Stimulated activated CD8-positive, alpha-beta memory T cell treated with anti-CD3 and anti-CD28 coated beads, Interleukin-4, amount 100 ng/mL, for 4 hours (primary cell): Measurements from ENCODE around the gene SLC8A1.

ENCODE experiments used
- DNase-seq, 2 donors: peaks; one replicate each; pipeline ENCODE4 v3.0.0-alpha.2; 2020; ENCODE audit warnings: low read depth in 2 of 2, low spot score in 1 of 2

The SLC8A1 gene

GRCh38 chr2:40316620-40317019 is 135.3 kb downstream of the SLC8A1 start:
- no peak for DNase-seq

DNA sequence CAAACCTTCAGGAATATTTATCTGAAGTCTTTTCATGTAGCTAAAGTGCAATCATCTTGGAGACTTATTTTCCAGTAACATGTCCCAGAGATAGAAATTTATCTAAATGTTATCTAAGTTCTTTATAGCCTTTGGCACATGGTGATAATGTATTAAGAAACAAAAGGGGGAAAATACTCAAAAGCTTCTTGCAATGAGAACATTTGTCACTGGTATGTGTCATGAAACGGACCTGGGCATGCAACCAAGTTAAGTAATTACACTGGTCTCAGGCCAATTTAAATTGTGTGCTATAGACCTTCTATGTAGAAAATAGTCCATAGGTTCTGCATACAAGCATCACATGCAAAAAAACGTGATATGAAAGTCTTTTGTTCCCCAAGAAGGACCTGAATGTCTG is 136.2 kb downstream of the SLC8A1 start:
- no peak for DNase-seq

DNA sequence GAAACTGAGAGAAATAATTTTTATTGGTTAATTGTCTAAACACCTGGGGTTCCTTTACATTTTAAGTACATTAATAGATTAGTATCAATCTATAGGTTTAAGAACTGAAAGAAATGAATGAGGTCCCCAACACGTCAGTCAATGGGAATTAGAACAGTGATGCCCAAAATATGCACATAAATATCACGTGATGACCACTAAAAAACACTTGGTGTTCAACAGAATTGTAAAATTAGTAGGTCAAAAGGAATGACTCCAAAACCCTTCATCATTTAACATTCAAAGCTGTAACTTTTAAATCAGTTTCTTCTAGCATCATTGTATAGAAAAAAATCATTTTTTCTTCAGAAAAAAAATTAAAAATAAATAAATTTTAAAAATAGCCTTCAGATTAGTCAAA is 140.9 kb downstream of the SLC8A1 start:
- DNase-seq, result no peak

DNA sequence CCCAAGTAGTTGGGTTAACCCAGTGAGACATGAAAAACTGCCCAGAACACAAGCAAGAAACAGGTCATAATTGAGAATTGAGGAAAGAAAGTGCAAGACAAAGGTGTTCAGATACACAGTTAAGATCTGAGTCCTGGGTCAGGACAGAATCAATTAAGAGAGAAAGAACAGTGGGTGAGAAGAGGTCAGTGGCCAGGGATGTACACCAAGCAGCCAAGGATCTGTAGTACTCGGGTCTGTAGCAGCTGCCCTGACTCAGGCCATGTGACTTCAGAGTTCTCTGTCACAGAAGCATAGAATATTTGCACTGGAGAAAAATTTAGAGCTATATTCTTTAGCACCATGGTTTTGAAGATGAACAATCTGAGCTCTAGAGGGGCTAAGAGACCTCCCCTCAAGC is 141.6 kb downstream of the SLC8A1 start:
- no peak for DNase-seq

DNA sequence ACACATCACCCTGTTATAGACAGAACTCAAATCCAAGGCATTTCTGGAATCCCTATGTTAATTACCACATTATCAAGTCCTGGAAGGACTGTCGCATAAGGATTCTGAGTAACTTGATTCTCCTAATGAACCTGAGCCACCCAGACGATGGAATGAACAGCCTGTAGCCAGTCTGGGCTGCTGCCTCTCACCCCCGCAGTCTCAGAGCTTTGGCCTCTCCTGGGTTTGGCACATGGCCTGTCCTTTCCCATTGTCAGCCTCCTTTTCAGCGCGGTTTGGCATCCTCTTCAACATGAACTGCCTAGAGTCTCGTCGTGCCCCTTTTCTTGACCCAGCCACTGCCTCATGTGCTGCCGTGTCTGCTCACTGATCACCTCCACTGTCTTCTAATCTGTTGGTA is 147.6 kb downstream of the SLC8A1 start:
- no peak for DNase-seq

- no peak for DNase-seq
These were observed 148.1 kb downstream of the SLC8A1 start for GRCh38 chr2:40303746-40304145.

- no peak for DNase-seq
These were observed 149.1 kb downstream of the SLC8A1 start for GRCh38 chr2:40302751-40303325.

DNA sequence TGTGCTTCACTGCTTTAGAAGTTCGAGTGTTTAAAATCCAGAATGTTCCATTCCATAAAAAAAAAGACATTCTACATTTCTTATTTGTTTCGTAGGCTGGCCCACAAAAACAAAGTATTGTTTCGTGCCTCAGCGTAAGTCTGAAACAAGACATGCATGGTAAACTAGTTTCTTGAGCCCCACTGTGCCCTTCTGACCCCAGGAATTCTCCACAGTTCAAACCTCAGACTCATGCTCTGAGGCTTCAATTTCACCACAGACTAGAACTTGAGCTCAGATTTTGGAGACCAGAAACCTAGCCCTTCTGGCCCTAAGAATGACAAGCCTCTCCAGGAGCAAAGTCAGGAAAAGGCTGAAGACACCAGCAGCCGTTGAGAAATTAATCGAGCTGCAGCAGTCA is 151.5 kb downstream of the SLC8A1 start:
- no peak for DNase-seq

DNA sequence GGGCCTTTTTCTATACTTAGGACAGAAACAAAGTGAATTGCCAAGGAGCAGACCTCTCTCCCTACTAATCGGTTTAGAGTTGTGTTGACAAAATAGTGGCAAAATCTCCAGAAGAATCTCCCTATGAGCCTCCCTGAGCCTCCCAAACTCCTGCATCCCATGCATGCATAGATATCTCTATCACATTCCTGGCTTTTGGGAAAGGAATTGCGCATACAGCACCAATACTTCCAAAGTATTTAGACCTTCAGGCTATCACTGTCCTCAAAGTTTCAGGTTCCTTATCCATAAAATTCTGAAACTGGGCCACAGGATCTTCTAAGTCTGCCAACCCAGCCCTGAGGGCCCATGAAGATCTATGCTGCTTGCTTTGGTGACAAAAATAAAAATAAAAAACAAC is 152.1 kb downstream of the SLC8A1 start:
- DNase-seq, result no peak

DNA sequence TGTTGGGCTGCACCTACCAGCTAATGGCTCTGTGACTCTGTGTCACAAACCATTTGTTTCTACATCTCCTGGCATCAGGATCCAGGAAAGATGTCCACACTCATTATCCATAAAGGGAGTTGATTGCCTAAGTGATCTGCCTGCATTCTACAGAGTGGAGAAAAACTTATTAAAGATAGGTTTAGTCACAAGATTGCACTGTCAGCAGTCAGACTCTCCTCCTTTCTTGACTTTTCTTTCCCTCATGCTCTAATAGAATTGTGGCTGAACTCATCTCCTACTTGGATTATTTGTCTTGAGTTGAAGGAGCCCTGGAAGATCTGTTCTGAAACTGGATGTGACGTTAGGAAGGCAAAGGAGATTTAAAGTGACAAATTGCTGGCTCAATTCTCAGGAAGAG is 152.7 kb downstream of the SLC8A1 start:
- DNase-seq, result no peak

DNA sequence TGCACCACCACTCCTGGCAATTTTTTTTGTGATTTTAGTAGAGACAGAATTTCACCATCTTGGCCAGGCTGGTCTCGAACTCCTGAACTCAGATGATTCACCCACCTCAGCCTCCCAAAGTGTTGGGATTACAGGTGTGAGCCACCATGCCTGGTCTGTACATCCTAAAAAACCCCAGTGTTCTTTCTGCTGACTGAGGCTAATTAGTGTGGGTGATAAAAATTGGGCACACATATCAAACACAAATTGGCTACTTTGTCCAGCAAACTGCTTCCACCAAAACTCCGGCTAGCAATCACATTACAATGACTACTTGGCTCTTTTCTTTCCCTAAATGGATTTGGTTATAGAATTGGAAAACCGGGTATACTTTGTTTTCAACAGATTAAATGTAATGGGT is 153.9 kb downstream of the SLC8A1 start:
- DNase-seq, result no peak

GRCh38 chr2:40292291-40292690 is 159.6 kb downstream of the SLC8A1 start:
- DNase-seq, result no peak

- no peak for DNase-seq
These were observed 162.0 kb downstream of the SLC8A1 start for GRCh38 chr2:40289771-40290404.

- DNase-seq, result no peak
These were observed 164.1 kb downstream of the SLC8A1 start for GRCh38 chr2:40287773-40288172.

GRCh38 chr2:40287195-40287594 is 164.7 kb downstream of the SLC8A1 start:
- no peak for DNase-seq

- DNase-seq, result no peak
These were observed 165.2 kb downstream of the SLC8A1 start for GRCh38 chr2:40286721-40287120.

DNA sequence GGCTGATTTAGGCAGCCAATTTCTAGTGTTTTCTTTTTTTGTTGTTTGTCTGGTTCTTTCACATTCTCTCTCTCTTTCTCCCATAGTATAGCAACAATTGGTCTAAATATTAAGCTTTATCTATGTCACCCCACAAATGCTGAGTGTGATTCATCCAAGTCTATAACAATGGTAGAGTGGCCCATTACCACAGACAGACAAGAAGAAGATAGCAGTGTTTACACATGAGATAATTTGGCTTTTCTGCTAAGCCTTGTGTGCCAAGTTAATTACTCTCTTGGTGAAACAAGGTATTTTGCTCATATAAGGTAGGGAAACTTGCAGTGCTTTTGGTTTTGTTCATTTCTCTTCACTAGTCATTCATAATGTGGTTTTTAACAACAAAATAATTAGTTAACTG is 166.5 kb downstream of the SLC8A1 start:
- DNase-seq, result no peak

GRCh38 chr2:40284797-40285196 is 167.1 kb downstream of the SLC8A1 start:
- no peak for DNase-seq

DNA sequence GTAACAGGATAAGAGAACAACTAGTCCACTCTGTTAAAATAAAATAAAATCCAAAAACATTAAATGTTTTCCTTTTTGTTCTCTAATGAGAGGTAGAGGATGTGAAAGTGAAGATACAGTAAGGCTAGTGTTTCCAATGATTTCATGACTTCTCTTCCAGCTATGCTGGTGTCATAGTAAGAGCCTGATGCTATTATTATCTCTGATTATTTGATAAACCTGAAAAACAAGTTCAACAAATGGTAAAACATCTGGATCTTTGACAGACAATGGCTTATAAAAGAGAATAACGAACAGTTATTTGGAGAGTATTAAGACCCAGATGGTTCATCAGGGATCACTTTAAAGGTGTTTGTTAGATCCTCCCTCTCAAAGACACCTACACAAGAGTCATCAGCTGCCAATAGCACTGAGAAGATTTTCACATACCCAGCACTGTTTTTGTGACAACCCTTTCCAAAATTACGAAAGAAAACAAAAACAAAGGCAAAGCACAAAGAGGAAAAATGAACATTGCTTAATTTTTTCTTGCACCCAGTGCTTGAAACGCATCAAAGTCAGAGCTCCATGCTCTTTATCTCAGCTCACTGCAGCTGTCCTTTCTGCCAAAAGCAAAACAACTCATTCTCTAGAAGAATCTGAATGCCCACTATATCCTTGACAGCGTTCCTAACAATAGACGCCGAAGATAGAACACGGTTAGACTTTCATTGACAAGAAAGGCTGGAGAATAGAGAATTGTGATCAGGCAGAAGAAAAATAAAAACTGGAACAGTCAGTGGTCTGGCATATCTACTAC is 168.6 kb downstream of the SLC8A1 start:
- DNase-seq, result no peak

DNA sequence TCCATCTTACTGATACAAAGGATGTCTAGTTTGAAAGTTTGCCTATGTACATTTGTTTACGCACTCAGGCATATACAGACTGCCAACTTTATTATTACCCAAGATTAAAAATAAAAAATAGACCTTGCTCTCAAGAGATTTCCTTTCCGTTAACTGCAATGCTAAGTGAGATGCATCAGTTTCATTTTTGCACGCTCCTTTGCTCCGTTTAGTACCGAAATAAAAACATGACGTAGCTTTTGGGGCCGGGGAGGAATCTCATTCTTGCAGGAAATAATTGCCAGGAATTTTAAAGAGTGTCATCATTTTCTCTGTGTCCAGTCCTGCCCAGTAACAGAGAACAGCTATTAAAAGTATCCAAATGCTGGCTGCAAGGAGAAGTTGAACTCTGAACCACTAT is 169.5 kb downstream of the SLC8A1 start:
- no peak for DNase-seq

DNA sequence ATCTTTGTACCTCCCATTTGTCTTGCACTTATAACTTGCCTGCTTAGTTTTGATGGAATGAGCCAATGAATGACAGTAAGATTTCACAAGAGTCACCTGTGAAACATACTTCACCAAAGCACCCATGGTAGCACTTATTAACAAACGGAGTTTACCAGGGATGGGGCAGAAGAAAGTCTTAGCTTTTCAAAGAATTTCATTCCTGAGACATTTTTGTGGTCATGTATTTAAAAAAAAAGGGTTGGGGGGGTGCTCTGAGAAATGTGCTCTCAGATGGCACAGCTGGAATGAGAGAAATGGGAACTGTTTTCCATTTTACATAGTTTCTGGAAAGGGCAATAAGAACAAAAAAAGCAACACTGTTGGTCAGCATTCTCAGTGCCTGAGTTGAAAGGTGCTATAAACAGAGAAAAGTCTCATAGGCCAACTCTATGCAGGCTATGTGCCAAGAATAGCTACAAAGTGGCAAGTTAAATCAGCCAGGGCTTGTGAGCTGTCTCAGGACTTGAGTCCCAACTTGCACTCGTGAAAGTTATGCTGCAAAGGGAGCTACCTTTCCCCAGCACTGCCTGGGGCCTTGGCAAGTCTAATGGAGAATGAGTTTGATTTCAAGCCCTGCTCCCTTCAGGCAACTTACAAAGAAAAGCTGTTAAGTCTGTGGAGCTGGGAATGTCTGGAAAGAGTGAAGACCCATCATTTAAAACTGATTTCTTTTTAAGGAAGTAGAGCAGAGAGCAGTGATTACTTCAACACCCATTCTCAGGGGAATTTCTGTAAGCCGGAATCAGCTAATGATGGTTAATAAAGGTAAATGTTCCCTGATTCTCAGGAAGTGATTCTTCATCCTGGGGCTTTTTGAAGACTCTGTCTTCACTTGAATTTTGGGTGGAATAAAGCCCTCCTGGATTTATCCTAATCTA is 170.6 kb downstream of the SLC8A1 start:
- DNase-seq, result no peak

DNA sequence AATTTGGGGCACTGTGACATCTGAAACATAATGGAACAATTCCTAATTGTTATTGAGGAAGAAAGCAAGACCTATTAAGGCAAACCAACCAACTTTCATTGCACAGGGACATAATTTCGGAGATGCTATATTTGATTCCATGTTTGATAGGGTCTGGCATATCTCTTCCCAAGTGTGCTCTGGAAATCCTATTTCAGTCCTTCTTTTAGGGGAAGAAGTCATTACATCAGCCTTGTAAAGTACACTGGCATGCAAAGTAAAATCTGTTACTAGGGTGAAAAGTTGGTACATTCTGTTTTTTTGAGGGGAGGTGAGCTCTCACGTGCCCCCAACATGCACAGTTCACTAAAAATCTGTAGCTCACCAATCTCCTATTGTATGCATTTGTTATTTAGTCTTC is 172.4 kb downstream of the SLC8A1 start:
- no peak for DNase-seq
